Measurements from ENCODE around the gene DNTT.

Gene DNTT

GRCh38 chr10:96377816-96378294 is 73.6 kb downstream of the DNTT start:
- no peak for DNase-seq (ENCODE audit: low read depth in 2 of 2)

- no peak for DNase-seq (ENCODE audit: low read depth in 2 of 2)
These were observed 74.5 kb downstream of the DNTT start for GRCh38 chr10:96378741-96379140.

GRCh38 chr10:96379758-96380157 is 75.5 kb downstream of the DNTT start:
- DNase-seq (ENCODE audit: low read depth in 2 of 2): no peak

GRCh38 chr10:96380821-96381220 is 76.6 kb downstream of the DNTT start:
- no peak for DNase-seq (ENCODE audit: low read depth in 2 of 2)

GRCh38 chr10:96384506-96384905 is 80.3 kb downstream of the DNTT start:
- DNase-seq (ENCODE audit: low read depth in 2 of 2): no peak

GRCh38 chr10:96387161-96387560 is 82.9 kb downstream of the DNTT start:
- no peak for DNase-seq (ENCODE audit: low read depth in 2 of 2)

- no peak for DNase-seq (ENCODE audit: low read depth in 2 of 2)
These were observed 83.4 kb downstream of the DNTT start for GRCh38 chr10:96387601-96388000.

All from activated CD8-positive, alpha-beta memory T cell treated with anti-CD3 and anti-CD28 coated beads for 4 hours (primary cell).